ENCODE data around the gene NAV3. TPM values are rescaled to one million over a fixed set of nuclear protein-coding genes. Genes with fewer than 3 reads are reported as not detected.

The NAV3 gene
- total RNA-seq, 1 donor from 2014 or later: 5.0 TPM

DNA sequence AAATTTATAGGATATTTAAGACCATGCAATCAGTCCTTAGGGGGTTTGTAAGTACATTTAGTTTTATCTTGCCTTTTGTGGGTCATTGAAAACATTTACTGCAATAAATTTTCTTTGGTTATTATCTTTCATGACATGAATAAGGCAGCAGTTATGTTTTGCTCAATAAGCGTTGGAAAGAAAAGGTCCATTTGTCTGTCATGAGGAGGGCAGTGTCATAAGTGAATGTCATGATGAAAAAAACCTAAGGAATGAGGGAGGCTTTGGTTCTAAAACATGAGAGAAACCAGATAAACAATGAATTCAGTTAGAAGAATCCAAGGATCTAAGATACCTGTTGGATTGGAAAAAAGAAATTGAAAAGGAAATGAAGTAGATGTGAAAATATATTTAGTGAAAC is 209.4 kb downstream of the NAV3 start:
- Mint-ChIP-seq H3K27me3 (ENCODE audit: low read depth) (no peaks in the 10 kb centered on the region), H3K36me3 (ENCODE audit: low read depth) (no peaks in the 10 kb centered on the region), H3K9me3 (peaks cover 8% of the 10 kb centered on the region), H3K4me3 (no peak overlapping the region), H3K4me1 (peaks cover 8% of the 10 kb centered on the region), H3K27ac (ENCODE audit: unreplicated experiment) (no peak overlapping the region)
- TF ChIP-seq CTCF (conservative IDR thresholded peaks at IDR 0.05): no peak
- no peak for DNase-seq (ENCODE audit: low read depth, low spot score)

- H3K9me3 Mint-ChIP-seq: peaks cover 13% of the 10 kb centered on the region
- H3K36me3 Mint-ChIP-seq (ENCODE audit: low read depth): peaks cover 3% of the 10 kb centered on the region
Observed at GRCh38 chr12:78050790-78051189, 220.1 kb downstream of the NAV3 start.

DNA sequence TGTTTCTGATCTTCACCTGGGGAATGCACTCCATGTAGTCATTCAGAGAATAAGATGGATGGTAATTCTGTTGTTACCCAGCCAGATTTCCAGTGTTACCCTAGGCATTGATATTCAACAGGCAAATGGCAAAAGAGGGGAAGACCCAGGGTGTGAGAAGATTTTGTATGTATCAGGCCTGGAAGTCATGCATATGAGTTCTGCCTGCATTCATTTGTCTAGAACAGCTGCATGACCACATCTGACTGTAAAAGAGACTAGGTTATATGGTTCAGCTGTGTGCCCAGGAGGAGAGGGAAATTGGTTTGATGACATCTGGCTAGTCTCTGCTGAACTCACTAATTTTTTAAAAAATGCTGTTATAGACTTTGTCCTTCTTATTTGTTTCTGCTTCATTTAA is 224.9 kb downstream of the NAV3 start:
- DNase-seq (ENCODE audit: low read depth, low spot score): no peak
- Mint-ChIP-seq H3K9me3 (no peaks in the 10 kb centered on the region), H3K36me3 (ENCODE audit: low read depth) (no peaks in the 10 kb centered on the region), H3K4me1 (no peaks in the 10 kb centered on the region), H3K4me3 (no peak overlapping the region), H3K27ac (ENCODE audit: unreplicated experiment) (no peak overlapping the region), H3K27me3 (ENCODE audit: low read depth) (no peaks in the 10 kb centered on the region)
- no peak for TF ChIP-seq CTCF (conservative IDR thresholded peaks at IDR 0.05)

More at GRCh38 chr12:78050790-78051189, 220.1 kb downstream of the NAV3 start:
- H3K4me3 Mint-ChIP-seq: no peak overlapping the region
- no peaks in the 10 kb centered on the region for H3K4me1 Mint-ChIP-seq
- H3K27me3 Mint-ChIP-seq (ENCODE audit: low read depth): no peaks in the 10 kb centered on the region
- no peak for TF ChIP-seq CTCF (conservative IDR thresholded peaks at IDR 0.05)
- H3K27ac Mint-ChIP-seq (ENCODE audit: unreplicated experiment): no peak overlapping the region
- DNase-seq (ENCODE audit: low read depth, low spot score): no peak

- H3K4me3 Mint-ChIP-seq: no peak overlapping the region
- no peak for DNase-seq (ENCODE audit: low read depth, low spot score)
- no peak for TF ChIP-seq CTCF (conservative IDR thresholded peaks at IDR 0.05)
- no peaks in the 10 kb centered on the region for H3K9me3 Mint-ChIP-seq
- H3K27me3 Mint-ChIP-seq (ENCODE audit: low read depth): no peaks in the 10 kb centered on the region
- H3K27ac Mint-ChIP-seq (ENCODE audit: unreplicated experiment): no peak overlapping the region
- no peaks in the 10 kb centered on the region for H3K36me3 Mint-ChIP-seq (ENCODE audit: low read depth)
- no peaks in the 10 kb centered on the region for H3K4me1 Mint-ChIP-seq
Observed at GRCh38 chr12:78057075-78057474, 226.4 kb downstream of the NAV3 start.

- Mint-ChIP-seq H3K27ac (ENCODE audit: unreplicated experiment) (no peak overlapping the region), H3K36me3 (ENCODE audit: low read depth) (no peaks in the 10 kb centered on the region), H3K9me3 (no peaks in the 10 kb centered on the region)
Observed at GRCh38 chr12:78060186-78060585, 229.5 kb downstream of the NAV3 start.

More at GRCh38 chr12:78060186-78060585, 229.5 kb downstream of the NAV3 start:
- Mint-ChIP-seq H3K4me1 (peaks cover 10% of the 10 kb centered on the region), H3K4me3 (no peak overlapping the region), H3K27me3 (ENCODE audit: low read depth) (no peaks in the 10 kb centered on the region)
- no peak for DNase-seq (ENCODE audit: low read depth, low spot score)
- no peak for TF ChIP-seq CTCF (conservative IDR thresholded peaks at IDR 0.05)

Measured in neural crest cell (in vitro differentiated cells).